Tongue (tissue), 3 donors: ENCODE measurements around the gene TBC1D5. TPM values are rescaled to one million over a fixed set of nuclear protein-coding genes. Genes with fewer than 3 reads are reported as not detected.
"Not testable (repeated sequence)": the region's sequence is repeated elsewhere in the genome, so short reads cannot be mapped to it uniquely, and the experiment has no call there.

ENCODE experiments used
- DNase-seq: peaks from one replicate; pipeline ENCODE4 v3.0.0-alpha.2; 2015
- small RNA-seq: library from RNA; depleted of rRNA; stranded (forward); fragments of <200 nt; gene quantifications from one replicate; pipeline ENCODE3, GENCODE V24; 2014; ENCODE audit warnings: low replicate concordance
- total RNA-seq: library from RNA; depleted of rRNA; stranded (reverse); fragments of >200 nt; gene quantifications from one replicate; pipeline ENCODE4 v1.2.3, GENCODE V29; 2014

The TBC1D5 gene
- total RNA-seq, 1 donor from 2014 or later = 118 TPM

DNA sequence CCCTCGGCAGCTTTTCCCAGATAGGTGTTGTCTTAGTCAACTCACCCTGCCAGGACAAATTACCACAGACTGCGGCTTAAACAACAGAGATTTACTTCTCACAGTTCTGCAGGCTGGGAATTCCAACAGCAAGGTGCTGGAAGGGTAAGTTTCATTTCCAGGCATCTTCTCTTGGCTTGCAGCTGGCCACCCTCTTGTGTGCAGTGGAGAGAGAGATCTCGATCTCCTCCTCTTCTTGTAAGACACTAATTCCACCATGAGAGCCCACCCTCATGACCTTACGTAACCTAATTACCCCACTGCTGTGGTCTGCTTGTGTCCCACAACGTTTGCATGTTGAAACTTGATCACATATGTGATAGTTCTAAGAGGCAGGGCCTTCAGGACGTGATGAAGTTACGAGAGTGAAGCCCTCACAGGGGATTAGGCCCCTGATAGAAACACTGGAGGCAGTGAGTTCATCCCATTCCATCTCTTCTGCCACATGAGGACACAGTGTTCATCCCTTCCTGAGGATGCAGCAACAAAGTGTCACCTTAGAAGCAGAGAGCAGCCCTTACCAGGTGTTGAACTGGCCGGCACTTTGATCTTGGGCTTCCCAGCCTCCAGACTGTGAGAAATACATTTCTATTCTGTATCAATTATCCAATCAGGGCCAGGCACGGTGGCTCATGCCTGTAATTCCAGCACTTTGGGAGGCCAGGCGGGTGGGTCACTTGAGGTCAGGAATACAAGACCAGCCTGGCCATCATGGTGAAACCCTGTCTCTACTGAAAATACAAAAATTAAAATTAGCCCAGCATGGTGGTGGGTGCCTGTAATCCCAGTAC, 609.9 kb downstream of the TBC1D5 start:
- DNase-seq = peak; percentile 22

DNA sequence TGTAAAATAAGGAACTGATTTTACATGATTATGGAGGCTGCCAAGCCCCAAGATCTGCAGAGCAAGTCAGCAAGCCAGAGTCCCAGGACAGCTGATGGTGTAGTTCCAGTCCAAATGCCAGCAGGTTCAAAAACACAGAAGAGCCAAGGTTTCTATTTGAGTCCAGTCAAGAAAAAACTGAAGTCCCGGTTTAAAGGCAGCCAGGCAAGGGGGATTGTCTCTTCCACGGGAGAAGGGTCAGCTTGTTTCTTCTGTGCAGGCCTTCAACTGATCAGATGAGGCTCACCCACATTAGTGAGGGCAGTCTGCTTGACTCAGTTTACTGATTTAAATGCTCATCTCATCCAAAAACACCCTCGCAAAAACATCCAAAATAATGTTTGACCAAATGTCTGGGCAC, 611.5 kb downstream of the TBC1D5 start:
- DNase-seq = no peak

GRCh38 chr3:17129556-17129955, 612.9 kb downstream of the TBC1D5 start:
- DNase-seq = no peak

- not testable (repeated sequence) for DNase-seq
These were observed 613.8 kb downstream of the TBC1D5 start for GRCh38 chr3:17128671-17129070.

DNA sequence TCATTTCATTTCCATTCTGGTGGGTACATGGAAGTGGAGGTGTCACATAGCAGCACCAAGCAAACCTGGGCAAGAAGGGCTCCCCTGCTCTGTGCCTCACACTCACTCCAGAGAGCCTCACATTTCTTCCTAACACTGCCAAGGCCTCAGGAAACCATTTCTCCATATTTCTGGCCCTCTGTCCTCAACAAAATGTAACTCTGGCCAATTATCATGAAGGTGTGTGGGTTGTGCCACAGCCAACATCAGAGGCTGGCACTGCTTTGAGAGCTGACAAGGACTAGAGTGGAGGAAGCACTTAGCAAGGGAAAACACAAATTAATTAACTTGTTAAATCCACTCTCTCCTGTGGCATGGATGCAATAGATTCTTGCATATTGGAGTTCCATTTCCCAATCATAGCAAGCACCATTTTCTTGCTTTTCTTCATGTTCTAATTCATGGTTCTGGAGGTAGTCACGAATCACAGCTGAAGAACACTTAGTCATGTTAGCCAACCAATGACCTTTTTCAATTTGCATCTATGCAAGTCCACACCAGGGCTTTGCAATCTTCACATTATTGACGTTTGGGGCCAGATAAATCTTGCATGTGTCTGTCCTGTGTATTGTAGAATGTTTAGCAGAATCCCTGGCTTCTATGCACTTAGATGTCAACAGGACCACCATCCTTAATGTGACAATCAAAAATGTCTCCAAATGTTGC, 616.5 kb downstream of the TBC1D5 start:
- no peak for DNase-seq

GRCh38 chr3:17122758-17123157, 619.7 kb downstream of the TBC1D5 start:
- DNase-seq = no peak

DNA sequence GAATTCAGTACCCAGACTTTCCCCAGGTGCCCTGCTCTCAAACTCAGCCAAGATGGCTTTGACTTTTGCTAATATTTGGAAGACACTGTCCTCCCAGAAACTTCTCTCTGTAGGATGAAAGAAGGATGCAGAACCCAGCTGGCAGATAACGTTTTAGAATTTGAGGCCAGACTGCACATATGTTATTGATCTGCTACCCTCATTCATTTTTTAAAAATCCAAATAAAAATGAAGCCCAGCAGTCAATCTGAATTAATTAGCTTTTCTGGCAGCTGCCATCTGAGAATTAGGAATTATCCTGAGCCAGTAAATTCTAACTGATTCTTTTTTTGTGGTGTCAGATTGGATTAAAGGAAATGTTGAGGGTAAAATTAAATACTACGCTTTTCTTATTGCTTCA, 621.1 kb downstream of the TBC1D5 start:
- DNase-seq = no peak

GRCh38 chr3:17120115-17120514, 622.3 kb downstream of the TBC1D5 start:
- DNase-seq = no peak

DNA sequence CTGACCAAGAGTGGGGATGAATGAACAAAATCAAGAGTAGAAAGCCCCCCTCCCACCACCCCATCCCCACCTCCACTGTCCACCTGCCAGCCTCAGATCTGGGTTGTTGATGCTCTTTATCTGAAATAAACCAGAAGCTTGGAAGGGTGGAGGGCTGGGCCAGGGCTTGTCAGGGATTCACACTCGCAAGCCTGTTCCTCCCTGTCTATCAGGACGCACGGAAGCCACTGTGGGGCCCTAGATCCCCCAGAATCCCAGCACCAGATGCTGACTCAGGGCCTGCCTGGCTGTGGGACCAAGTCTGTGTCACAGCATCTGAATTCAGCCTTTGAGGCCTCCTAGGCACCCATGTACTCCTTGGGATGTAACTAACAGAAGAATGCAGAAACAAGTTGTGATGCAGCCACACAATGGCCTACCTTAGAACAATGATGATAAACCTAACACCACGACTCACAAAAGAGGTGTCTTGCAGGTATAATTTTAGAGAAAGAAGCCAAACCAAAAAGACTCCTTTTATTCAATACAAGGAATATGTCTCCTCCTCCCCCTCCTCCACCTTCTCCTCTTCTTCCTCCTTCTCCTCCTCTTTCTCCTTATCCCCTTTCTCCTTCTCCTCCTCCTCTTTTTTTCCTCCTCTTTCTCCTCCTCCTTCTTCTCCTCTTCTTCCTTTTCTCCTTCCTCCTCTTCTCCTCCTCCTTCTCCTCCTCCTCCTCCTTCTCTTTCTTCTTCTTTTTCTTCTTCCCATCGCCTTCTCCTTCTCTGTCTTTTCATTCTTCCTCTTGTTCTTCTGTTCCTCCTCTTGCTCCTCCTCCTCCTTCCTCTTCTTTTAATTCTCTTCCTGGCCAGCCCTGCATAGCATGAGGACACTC, 623.0 kb downstream of the TBC1D5 start:
- no peak for DNase-seq

DNA sequence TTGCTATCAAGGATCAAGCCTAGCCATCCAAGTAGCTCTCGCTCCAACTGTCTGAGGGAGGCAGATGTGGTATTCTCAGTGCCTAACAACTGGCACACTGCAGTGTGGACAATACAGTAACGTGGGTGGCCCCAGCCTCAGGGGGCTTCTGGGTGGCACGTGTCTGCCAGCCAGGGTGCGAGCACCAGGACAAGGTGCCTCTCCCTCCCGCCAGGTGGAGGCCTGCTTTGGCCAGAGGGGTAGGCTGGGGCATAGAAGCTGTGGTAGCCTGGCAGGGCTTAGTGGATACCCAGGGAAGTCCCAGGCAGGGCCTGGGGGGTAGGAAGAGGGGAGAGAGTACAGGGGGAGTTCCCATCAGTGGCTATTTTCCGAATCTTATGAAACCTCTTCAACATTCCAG, 623.7 kb downstream of the TBC1D5 start:
- DNase-seq = no peak

GRCh38 chr3:17116007-17116600, 626.3 kb downstream of the TBC1D5 start:
- no peak for DNase-seq

- DNase-seq = no peak
These were observed 627.2 kb downstream of the TBC1D5 start for GRCh38 chr3:17115186-17115585.

DNA sequence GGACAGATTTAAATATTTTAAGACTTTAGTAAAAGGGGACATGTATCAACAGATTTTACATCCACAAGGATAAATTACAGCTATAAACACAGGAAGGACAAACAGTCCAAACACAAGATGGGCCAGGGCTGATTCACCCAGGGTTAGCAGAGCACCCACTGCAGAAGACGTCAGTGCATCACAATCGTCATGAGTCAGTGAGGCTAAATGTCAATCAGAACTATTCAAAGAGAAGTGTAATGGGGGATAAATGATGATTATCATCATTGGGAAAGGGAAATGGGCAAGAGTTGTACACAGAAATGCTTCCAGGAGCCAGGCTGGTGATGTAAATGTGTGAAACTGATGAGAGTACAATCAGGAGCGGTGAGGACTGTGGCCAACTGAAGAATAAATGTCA, 630.8 kb downstream of the TBC1D5 start:
- DNase-seq = no peak

DNA sequence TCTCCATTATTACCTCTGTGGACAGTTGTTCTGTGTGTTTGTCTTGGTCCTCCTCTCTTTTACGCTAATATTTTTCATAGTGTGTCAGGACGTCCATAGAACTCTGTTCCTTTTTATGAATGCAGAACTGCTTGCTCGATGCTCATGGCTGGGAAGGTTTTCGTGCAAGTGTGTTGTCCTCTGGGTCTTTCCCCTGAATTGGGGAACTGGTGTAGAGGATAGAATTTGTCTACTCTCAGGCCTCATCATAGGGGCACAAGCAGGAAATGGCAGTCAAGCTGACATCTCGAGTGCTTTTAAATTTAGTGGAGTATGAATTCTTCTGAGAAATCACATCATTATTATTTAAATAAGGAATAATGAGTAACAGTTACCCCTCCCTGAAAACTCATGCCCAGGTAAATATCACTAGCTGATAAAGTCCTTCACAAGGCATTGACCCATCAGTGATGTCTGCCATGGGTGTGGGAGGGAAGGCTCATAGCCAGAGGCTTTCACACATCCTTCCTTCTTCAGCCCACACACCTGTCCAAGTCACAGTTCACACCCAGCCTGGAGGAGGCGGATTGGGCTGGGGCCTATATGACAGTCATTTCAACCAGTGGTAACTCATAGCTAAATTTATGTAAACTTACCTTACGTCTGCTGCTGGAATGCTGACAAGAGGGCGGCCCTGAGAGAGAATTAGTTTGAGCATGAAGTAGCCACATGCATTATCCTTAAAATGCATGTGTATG, 631.6 kb downstream of the TBC1D5 start:
- no peak for DNase-seq

Small RNA genes within 50 kb of the gene (small RNA-seq; reads per million reads assigned to genes)
- not detected for gene AC104451.1
- gene RNU7-10P = not detected
